Stimulated activated CD8-positive, alpha-beta memory T cell treated with anti-CD3 and anti-CD28 coated beads, Interleukin-12 subunit alpha, Interleukin-12 subunit beta, amount 100 ng/mL, for 24 hours (primary cell): Measurements from ENCODE around the gene TIMP1.
A peak's percentile ranks its signal among the peaks of the same experiment; 100 is the strongest.
"Not testable (repeated sequence)": the region's sequence is repeated elsewhere in the genome, so short reads cannot be mapped to it uniquely, and the experiment has no call there.

ENCODE experiments used
- DNase-seq: peaks from one replicate; pipeline ENCODE4 v3.0.0-alpha.2; 2020; ENCODE audit errors: extremely low read depth

Gene TIMP1

DNA sequence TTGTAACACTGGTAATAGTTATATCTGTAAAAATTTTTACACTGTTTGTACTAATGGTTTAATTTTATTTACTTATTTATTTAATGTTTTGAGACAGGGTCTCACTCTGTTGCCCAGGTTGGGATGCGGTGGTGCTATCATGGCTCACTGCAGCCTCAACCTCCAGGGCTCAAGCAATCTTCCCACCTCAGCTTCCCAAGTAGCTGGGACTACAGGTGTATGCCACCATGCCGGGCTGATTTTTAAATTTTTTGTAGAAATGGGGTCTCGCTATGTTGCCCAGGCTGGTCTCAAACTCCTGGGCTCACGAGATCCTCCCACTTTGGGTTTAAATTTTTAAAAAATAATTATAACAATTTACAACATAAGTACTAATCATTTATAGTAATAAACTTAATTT, 20.9 kb downstream of the TIMP1 start:
- not testable (repeated sequence) for DNase-seq

DNA sequence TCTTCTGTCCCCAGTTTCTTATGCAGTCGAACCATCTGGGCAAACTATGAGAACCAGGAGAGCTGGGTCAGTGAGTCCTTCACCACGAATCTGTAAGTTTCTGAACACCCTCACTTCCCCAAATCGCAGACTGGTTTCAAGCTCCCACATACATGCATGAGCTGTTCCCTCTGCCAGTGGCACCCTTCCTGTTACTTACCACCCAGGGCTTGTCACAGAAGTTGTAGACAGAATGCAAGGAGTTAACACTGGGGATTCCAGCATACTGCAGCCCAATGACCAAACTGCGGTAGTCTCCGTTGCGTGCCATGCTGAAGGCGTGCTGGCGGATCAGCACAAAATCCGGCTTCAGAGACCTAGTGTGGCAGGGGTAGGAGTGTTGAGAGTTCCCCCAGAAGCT, 22.8 kb downstream of the TIMP1 start:
- no peak for DNase-seq

DNA sequence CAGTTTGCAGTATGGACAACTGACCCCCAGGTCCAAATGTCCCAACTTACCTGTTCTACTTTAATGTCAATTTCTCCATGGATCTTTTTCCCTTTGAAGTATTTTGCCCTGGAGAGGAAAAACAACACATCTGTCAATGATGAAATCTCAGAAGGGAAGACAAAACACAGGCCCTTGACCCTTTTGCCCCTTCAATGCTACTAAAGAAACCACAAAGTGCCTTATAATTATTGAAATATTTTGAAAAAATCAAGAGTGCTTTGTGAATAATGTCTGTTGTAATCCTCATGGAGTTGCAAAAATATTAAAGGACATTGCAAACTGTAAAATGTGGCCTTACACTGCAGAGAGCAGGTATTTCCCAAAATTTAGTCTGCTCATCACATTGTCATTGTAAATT, 24.9 kb downstream of the TIMP1 start:
- no peak for DNase-seq

DNA sequence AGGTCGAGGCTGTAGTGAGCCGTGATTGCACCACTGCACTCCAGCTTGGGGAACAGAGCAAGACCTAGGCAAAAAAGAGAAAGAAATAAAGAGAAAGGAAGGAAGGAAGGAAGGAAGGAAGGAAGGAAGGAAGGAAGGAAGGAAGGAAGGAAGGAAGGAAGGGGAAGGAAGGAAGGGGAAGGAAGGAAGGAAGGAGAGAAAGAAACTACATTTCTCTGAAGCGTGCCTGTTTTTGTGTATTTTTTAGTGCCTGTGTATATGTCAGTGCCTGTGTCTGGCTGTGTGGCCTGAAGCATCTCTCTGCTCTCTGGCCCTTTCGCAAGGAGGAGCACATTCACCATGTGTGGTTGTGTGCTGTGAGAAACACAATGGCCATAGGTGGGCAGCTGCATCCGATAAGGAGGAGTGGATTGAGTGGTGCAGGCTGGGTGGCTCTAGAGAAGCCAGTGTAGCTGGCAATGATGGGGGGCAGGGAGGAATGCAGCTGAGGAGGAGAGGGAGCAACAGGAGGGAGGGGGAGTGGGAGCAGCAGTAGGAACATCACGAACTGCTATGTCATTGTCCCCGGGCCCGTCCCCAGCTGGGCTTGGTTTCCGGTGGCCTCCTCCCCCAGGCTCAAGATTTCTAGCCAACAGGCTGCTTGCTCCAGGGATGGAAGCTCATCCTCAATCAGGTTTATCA, 26.0 kb downstream of the TIMP1 start:
- no peak for DNase-seq

DNA sequence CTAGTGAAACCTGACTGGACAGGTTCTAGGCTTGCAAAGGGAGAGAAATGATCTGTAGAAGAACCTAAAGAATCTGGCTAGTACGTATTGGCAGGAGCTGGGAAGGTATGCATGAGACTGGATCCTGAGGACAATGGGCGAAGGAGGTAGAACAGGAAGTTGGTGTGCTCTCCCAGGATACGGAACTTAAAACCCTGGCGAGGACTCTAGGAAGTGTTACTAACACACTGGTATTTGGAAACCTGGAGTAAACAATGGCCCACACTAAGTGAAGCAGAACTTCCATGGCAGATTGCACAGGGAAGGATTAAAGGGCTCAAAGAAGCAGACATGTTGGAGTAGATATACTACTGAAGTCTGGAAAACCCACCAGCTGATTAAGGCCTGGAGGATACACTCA, 28.3 kb downstream of the TIMP1 start:
- no peak for DNase-seq

DNA sequence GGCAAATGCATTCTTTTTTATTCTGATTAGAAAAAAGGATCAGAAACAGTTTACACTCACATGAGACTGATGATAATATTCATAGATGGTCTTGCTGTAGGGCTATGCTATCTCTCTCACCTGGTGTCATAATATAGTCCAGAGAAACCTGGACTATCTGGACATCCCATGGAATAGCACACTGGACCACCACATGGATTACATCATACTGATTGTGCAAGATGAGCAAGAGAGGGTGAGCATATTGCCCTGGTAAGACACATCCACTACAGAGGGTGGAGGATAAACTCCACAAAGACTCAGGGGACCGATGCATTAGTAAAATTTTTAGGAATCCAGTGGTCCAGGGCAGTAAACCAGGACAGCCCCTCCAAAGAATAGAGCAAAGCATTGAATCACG, 29.3 kb downstream of the TIMP1 start:
- no peak for DNase-seq

DNA sequence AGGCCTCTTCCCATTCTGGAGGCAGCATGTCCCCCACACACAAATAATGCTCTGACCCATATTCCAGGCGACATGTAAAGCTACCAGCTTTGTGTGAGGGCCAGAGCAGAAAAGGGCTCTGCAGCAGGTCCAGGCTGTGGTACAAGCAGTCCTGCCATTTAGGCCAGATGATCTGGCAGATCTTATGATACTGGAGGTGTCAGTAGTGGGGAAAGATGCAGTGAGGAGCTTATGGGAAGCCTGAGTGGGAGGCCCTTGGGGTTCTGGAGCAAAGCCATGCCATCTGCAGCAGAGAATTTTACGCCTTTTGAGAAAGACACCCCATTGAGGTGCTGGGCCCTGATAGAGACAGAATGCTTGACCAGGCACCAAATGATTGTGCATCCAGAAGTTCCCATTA, 29.7 kb downstream of the TIMP1 start:
- DNase-seq, result no peak

DNA sequence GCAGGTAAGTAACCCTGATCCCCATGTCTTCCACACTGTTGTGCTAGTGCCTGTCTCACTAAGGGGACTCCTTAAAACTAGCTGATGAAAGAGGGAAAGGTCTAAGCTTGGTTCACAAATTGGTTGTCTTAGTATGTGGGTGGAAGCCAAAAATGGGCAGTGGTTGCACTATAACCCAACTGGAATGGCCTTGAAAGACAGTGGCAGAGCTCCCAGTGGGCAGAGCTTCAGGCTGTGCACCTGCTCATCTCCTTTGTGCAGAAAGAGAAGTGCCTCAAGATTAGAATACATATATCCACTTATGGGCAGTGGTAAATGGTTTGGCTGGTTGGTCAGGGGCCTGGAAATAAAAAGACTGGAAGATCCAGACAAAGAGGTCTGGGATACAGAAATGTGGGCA, 30.2 kb downstream of the TIMP1 start:
- DNase-seq, result no peak

DNA sequence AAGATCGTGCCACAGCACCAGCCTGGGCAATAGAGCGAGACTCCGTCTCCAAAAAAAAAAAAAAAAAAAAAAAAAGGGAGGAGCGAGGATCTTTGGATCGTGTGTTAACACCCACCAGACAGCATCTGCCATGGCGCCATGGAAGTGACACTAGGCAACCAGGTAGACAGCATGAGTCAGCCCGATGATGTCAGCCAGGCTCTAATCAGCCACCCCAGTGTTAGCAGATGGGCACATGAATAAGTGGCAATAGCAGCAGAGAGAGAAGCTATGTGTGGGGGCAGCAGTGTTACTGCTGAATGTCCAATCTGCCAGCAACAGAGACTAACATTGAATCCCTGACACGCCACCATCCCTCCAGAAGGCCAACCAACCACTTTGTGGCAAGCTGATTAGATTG, 30.8 kb downstream of the TIMP1 start:
- no peak for DNase-seq

DNA sequence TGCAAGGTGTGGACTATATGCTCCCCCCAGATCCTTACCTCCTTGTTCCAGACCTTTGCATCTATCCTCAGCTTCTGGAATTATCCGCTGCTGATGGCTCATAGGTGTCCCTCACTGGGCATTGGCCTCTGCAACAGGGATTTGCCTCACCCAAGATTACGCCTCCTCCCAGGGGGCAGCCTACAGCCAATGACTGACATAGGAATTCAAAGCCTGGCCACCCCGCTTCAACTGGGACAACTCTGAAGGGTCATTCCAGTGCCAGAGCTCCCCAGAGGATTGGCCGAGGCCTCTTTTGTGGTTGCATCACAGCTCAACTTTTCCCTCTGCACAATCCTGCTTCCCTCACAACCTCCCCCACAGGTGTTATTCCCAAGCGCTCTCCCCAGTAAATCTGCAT, 32.4 kb downstream of the TIMP1 start:
- DNase-seq, result no peak

DNA sequence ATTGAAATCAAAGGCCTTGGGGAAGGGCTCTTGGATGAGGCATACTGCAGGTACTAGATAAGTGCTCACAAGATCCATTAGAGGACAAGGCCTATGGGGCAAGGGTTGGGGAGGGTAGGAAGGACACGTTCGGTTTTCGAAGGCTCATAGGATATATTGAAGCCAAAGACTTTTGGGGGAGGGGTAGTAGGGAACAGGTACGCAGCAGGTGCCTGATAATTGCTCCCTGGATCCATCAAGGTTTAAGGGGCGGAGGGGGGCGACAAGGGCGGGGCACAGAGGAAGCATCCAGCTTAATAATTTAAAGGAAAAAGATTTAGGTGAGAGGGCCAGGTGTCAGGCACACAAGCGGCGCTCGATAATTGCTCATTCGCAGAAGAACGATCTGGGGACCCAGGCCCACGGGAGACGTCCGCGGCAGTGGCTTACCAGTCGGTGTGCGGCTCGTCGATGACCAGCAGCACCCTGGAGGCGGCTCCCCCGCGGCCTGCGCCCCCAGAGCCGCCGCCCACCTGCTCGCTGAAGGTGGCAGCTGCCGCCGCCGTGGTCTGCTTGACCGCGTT, 36.8 kb downstream of the TIMP1 start:
- no peak for DNase-seq

DNA sequence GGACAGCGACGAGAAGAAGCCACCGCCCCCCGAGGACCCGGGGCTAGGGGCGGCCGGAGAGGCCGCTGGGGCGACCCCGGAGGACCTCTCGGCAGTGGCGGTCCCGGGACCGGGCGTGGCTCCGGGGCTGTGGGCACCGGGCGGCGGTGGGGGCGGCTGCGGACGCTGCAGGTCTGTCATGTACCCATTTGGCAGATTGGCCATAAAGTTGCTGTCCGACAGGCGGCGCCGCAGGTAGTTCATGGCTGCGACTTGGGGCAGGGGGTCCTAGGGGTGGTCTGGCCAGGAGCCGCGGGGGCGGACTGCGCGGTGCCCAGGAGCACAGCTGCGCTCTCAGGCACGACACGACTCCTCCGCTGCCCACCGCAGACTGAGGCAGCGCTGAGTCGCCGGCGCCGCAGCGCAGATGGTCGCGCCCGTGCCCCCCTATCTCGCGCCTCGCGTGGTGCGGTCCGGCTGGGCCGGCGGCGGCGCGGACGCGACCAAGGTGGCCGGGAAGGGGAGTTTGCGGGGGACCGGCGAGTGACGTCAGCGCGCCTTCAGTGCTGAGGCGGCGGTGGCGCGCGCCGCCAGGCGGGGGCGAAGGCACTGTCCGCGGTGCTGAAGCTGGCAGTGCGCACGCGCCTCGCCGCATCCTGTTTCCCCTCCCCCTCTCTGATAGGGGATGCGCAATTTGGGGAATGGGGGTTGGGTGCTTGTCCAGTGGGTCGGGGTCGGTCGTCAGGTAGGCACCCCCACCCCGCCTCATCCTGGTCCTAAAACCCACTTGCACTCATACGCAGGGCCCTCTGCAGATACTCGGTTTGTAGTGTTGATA, 37.5 kb downstream of the TIMP1 start, which contains the start of gene SYN1:
TSS of gene SYN1 (minus strand) at position 372 of the 817 bp plus-strand sequence. CDS start at position 243, 129 bp downstream.
- peak; percentile 53 for DNase-seq

DNA sequence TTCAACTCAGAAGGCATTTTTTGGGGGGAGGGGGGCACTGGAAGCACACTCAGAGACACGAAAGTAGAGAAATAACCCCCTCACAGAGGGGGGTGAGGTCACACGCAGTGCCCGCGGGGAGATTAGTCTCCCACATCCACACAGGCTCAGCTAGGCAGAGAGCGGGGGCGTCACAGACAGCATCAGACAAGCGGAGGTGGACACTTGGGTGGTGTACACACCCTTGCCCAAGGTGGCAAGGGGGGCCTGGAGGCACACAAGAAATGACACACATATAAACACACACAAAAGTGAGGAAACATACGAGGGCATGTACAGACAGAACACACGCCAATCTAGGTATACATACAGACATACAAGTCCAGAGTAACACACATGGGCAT, 38.1 kb downstream of the TIMP1 start:
- no peak for DNase-seq

DNA sequence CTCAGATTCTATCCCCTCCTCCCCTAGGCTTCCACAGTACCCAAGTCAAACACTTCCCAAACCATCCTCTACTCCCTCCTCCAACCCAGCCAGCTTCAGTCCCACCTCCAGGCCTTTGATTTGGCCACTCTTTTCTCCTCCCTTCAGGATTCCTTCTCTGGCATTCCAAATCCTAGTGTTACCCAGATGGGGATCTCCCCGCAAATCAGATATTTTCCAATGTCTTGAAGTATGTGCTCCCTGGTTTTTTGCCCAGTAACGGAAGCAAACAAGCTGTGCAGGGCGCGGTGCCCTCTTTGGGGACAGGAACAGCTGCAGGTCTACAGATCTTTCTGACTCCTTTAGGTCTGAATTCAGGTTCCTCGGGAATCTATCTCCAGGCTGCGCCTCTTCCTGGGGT, 39.6 kb downstream of the TIMP1 start:
- no peak for DNase-seq

DNA sequence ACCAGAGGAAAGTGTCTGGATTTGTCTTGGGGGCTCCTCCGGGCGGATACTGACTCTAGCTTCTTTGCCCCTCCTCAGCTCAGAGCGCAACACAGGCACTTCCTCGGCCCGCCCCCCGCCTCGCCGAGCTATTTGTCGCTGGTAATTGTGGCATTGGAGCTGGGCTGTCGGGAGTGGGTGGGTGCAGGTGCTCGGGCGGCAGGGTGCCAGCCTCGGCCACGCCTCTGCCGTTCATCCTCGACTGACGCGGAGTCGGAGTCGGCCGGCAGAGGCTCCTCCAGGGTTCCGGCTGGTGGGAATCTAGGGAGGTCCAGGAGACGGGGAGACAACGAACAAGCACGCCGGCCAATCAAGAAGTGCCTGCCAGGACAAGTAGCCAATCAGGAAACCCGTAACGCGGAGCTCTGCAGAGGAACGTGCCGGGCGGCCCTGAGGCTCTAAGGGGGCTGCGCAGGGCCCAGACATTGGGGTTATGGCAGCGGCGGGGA, 41.3 kb downstream of the TIMP1 start:
- peak; percentile 14 for DNase-seq

DNA sequence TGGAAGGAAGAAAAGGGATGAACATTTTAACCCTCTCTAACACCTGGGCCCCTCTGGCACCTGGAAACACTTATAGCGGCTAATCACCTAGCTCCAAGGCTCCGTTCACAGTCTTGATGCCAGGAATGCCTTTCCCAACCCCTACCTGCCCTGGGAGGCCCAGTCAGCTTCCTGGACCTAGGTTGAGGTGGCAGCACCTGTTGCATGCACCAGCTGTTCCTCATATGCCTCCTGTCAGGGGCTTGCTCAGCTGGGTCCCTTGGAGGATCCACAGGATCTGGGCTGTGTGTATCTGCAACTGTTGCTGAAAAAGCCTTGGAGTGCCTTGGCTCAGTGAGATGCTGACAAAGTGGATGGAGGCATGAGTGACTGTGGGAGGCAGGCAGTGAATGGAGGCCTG, 43.1 kb downstream of the TIMP1 start:
- DNase-seq, result no peak

DNA sequence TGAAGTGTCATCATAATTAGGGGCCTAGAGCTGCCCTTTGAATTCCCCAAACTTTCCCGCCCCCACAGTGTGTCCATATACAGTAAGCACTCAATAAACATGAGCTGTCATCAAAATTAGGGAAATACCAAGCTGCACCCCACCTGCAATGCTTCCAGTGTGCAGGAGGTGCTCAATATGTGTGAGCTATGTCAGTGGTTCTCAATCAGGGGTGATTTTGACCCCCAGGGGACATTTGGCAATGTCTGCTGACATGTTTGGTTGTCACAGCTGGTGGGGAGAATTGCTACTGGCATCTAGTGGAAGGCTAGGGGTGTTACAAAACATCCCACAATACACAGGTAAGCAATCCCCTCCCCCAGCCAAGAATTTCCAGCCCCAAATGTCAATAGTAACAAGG, 46.7 kb downstream of the TIMP1 start:
- DNase-seq, result no peak

DNA sequence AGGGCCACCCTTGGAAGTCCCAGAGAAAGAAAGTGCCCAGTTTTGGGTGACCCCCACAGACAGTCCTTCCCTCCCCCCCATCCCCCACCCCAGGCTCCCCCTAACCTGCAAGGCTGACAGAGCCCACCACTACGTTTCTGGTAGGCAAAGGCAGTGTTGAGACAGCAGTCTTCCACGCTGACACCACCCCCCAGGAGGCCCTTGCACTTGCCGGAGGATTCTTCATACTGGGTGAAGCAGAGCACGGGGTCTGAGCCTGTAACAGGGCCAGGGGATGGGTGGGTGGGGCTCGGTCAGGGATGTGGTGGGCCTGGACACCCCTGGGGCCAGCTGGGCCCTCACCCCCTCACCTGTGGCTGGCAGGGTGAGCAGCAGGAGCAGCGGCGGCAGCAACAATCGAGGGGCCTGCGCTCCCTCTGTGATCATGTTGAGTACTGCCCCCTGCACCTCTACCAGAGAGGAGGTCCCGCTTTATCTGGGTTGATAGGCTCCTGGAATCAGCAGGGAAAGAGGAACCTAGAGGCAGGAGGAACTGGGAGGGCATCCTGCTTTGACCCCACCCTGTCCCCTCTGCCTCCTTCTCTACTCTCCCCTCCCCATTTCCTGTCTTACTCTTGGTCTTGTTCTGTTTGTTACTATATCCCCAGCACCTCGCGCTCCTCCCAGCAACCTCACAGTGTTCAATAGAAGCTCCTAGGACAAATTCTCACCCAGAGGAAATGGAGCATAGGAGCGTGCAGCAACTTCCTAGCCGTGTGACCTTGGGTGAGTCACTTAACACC, 47.4 kb downstream of the TIMP1 start, which contains the start of gene CFP:
TSS of gene CFP (minus strand) at position 512 of the 782 bp plus-strand sequence. CDS start at position 426, 86 bp downstream.
- DNase-seq, result no peak

DNA sequence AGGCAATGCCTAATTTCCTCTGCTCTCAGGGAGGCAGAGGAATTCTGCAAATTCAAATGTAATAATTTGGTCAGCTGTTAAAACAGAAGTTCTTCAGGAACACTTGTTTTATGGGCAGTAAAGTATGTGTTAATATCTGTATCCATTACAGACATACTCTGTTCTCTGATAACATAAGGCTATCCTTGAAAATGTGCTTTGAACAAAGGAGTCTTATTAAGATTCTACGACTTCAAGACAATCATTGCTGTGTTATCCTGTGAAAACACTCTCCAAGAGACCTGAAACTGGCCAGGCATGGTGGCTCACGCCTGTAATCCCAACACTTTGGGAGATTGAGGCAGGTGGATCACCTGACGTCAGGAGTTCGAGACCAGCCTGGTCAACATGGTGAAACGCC, 49.4 kb downstream of the TIMP1 start:
- DNase-seq, result no peak

DNA sequence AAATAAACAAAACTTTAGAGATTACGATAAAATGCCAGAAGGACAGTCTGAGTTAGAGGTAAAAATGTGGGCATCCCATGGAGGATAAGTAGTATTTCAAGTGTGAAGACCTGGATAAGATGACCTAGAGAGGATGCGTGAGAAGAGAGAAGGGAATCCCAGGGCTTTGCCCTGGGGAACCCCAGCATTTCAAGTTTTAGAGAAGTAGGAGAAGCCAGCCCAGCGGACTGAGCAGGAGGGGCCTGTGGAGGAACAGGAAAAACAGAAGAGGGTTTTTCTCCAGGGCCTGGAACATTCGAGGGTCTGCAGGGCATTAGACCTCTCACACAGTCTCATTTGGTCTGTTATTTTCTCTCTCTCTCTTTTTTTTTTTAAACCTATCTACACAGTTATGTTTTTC, 50.4 kb downstream of the TIMP1 start:
- DNase-seq, result no peak

DNA sequence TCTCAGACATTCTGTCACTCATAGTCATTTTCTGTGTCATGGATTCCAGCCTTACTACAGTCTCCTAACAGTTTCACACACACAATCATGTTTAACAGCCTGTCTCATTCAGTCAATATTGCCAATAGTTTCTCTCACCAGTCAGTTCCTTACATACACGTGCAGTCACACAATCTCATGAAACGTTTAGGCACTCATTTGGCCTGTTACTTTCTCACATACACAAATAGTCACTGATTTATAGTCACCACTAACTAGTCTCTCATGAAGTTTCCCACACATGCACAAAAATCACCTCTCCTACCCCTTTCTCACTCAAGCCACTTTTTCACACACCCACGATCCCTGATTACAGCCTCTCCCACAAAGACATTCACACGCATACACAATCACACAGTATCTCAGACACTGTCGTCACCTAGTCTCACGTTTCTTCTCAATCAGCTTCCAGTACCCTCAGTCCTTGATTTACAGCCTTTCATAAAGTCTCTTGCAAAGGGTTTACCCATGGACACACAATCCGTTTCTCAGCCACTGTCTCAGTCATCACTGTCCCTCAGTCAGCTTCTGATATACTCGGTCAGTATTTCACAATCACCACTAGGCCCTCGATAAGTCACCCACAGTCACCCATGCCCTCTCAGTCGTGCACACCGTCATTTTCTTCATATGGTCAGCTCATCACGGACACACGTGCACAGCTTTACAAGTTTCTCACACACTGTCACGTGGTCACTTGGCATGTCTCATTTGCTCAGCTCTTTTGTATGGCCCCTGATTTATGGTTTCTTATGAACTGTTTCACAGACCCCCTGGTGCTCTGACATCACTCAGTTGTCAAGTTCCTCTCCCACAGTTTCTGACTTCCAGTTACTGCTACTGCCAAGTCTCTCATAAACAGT, 51.7 kb downstream of the TIMP1 start:
- no peak for DNase-seq
